ENCODE data around the gene GNAO1.

- no peak for TF ChIP-seq CTCF (IDR thresholded peaks at IDR 0.05)
- no peak for TF ChIP-seq EZH2 (IDR thresholded peaks at IDR 0.05)
- TF ChIP-seq EZH2phosphoT487 (IDR thresholded peaks at IDR 0.05): no peak
Observed at GRCh38 chr16:56279132-56279531, 87.8 kb downstream of the GNAO1 start.

Data from neural progenitor cell (in vitro differentiated cells).